Measurements from ENCODE around the gene CTNNB1. TPM values are rescaled to one million over a fixed set of nuclear protein-coding genes. Genes with fewer than 3 reads are reported as not detected.

CTNNB1 gene
- total RNA-seq, 2 donors from 2014 or later: 405 to 467 TPM

- no peaks in the 10 kb centered on the region for H3K9me3 ChIP-seq
- H3K36me3 ChIP-seq: no peaks in the 10 kb centered on the region
- DNase-seq (ENCODE audit: low spot score): no peak
- TF ChIP-seq POLR2A (IDR thresholded peaks at IDR 0.05) (no peak), POLR2AphosphoS5 (IDR thresholded peaks at IDR 0.05) (no peak), CTCF (IDR thresholded peaks at IDR 0.05) (no peak)
- intact Hi-C loops (cut with DNase I): no loop called here
- 34% methylated on average over 2 of the region's 2 CpGs for WGBS
- no peaks in the 10 kb centered on the region for H3K27me3 ChIP-seq (replicated peaks; ENCODE audit: insufficient read depth)
- H3K4me3 ChIP-seq: no peak overlapping the region
- H3K27ac ChIP-seq: no peak overlapping the region
- no peaks in the 10 kb centered on the region for H3K4me1 ChIP-seq (replicated peaks)
Measured at GRCh38 chr3:41213588-41213987, 14.3 kb downstream of the CTNNB1 start.

- H3K36me3 ChIP-seq: no peaks in the 10 kb centered on the region
- no peaks in the 10 kb centered on the region for H3K27me3 ChIP-seq (replicated peaks; ENCODE audit: insufficient read depth)
- H3K27ac ChIP-seq: no peak overlapping the region
- TF ChIP-seq POLR2AphosphoS5 (IDR thresholded peaks at IDR 0.05) (no peak), CTCF (IDR thresholded peaks at IDR 0.05) (no peak), POLR2A (IDR thresholded peaks at IDR 0.05) (no peak)
- intact Hi-C loops (cut with DNase I): no loop called here
- 66% methylated on average over 2 of the region's 2 CpGs for WGBS
- DNase-seq (ENCODE audit: low spot score): no peak
- H3K9me3 ChIP-seq: no peaks in the 10 kb centered on the region
- H3K4me3 ChIP-seq: no peak overlapping the region
- H3K4me1 ChIP-seq (replicated peaks): no peaks in the 10 kb centered on the region
Measured at GRCh38 chr3:41216422-41216821, 17.1 kb downstream of the CTNNB1 start.

- WGBS: 4% methylated on average over 1 of the region's 1 CpG
Measured at GRCh38 chr3:41216993-41217392, 17.7 kb downstream of the CTNNB1 start.

GRCh38 chr3:41219424-41219823 is 20.1 kb downstream of the CTNNB1 start:
- H3K27ac ChIP-seq: no peak overlapping the region
- no peaks in the 10 kb centered on the region for H3K36me3 ChIP-seq
- H3K4me3 ChIP-seq: no peak overlapping the region
- intact Hi-C loops (cut with DNase I): no loop called here
- no peaks in the 10 kb centered on the region for H3K27me3 ChIP-seq (replicated peaks; ENCODE audit: insufficient read depth)
- no peaks in the 10 kb centered on the region for H3K4me1 ChIP-seq (replicated peaks)
- TF ChIP-seq CTCF (IDR thresholded peaks at IDR 0.05): no peak
- TF ChIP-seq POLR2A (IDR thresholded peaks at IDR 0.05): no peak
- TF ChIP-seq POLR2AphosphoS5 (IDR thresholded peaks at IDR 0.05): no peak
- no peaks in the 10 kb centered on the region for H3K9me3 ChIP-seq
- DNase-seq (ENCODE audit: low spot score): no peak
- 90% methylated on average over 1 of the region's 1 CpG for WGBS

More at GRCh38 chr3:41216993-41217392, 17.7 kb downstream of the CTNNB1 start:
- Histone ChIP-seq H3K27ac (no peak overlapping the region), H3K9me3 (no peaks in the 10 kb centered on the region), H3K4me1 (replicated peaks) (no peaks in the 10 kb centered on the region), H3K27me3 (replicated peaks; ENCODE audit: insufficient read depth) (no peaks in the 10 kb centered on the region), H3K36me3 (no peaks in the 10 kb centered on the region), H3K4me3 (no peak overlapping the region)
- no peak for DNase-seq (ENCODE audit: low spot score)
- TF ChIP-seq POLR2A (IDR thresholded peaks at IDR 0.05): no peak
- no peak for TF ChIP-seq POLR2AphosphoS5 (IDR thresholded peaks at IDR 0.05)
- no peak for TF ChIP-seq CTCF (IDR thresholded peaks at IDR 0.05)
- intact Hi-C loops (cut with DNase I): no loop called here

- no peak for DNase-seq (ENCODE audit: low spot score)
- Histone ChIP-seq H3K9me3 (no peaks in the 10 kb centered on the region), H3K4me1 (replicated peaks) (no peaks in the 10 kb centered on the region), H3K27me3 (replicated peaks; ENCODE audit: insufficient read depth) (no peaks in the 10 kb centered on the region), H3K36me3 (peaks cover 7 to 15% of the 10 kb centered on the region in 2 donors), H3K4me3 (no peak overlapping the region), H3K27ac (no peak overlapping the region)
- TF ChIP-seq CTCF (IDR thresholded peaks at IDR 0.05) (no peak), POLR2A (IDR thresholded peaks at IDR 0.05) (no peak), POLR2AphosphoS5 (IDR thresholded peaks at IDR 0.05) (no peak)
- WGBS: 66% methylated on average over 7 of the region's 7 CpGs
- intact Hi-C loops (cut with DNase I): no loop called here
Measured at GRCh38 chr3:41220906-41221677, 21.8 kb downstream of the CTNNB1 start.

Measured in prostate gland (tissue), 2 donors.